Measurements from ENCODE around the gene SNRK.

Gene SNRK

DNA sequence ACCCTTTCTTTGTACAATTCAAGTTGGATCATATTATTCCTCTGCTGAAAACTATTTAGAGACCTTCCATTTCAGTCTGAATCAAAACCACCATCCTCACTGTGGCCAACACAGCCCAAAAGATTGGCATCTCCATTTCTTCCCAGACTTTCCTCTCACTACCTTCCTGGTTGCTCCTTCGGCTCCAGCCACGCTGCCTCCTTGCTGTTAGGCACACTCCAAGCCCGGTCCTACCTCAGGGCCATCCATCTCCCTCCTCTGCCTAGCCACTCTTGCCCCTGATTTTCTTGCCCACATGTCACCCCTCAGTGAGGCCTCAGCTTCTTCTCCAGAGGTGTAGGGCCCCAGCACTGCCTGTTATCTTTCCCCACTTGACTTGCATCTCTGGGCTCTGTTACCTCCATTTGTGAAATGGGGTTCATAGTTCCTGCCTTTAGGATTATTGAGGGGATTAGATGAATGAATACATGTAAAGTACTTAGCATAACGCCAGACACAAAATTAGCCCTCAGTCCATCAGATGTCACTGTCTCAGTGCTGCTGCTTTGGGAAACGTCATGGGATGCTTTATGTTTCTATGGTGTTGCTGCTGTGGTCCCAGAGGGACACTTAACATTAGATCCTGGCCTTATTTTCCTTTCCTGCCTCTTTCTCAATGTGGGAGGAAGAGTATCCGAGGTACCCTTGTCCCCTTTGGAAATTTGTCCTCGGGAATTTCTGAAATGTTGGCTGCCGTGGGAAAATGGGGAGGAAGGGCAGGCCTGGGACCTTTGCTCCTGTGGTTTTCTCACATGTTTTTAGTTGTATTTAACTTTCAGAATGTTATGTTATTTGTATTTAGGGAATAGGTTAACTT is 31.3 kb downstream of the SNRK start:
- no peak for DNase-seq

DNA sequence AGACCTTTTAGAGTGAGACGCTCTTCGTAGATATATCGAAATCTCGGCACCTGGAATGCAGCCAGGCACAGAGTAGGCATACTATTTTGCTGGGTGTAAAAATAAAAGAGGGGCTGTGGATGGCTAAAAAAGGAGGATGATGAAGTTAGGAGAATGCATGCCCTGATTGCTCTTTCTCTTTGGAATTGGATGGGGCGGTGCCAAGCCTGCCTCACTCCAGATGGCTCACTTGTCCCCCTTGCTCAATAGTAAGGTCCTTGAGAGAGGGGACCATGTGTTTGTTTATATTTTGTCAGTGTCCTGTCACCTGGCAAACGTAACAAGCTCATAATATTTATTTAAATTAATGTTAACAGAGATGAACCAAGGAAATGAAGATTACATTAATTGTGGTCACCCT is 33.0 kb downstream of the SNRK start:
- DNase-seq, result no peak

DNA sequence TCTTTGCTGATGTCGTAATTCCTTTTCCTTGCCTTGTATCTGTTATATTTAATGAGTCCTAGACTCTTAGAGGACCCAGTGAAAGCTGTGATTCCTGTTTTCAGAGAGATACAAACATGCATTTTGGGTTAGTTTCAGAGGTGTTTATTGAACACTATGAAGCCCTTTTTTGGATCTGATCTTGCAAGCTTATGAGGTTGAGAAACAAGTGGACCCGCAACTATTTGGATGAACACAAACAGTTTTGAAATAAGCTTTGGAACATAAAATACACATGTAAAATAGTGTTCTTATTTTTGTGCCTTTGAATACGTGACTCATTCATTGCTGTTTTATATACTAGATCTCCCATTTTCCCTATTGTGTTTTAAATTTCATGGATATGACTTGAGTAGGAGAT is 33.5 kb downstream of the SNRK start:
- no peak for DNase-seq

DNA sequence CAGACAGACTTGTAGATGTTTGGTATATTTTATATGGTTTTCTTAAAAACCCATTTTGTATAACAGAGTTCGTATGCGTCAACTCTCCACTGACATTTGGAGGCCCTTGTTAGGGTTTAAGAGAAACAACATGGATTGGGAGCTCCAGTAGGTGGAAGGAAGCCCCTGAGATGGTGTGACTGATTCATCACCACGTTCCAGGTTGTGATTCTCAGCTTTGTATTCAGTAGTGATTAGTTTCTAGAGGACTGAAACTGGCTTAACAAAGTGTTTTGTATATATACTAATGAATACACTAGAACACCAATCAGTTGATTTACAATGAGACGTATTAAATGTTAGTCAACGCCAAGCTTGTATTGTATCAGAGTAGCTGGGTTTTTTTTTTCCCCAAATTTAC is 33.9 kb downstream of the SNRK start:
- no peak for DNase-seq

DNA sequence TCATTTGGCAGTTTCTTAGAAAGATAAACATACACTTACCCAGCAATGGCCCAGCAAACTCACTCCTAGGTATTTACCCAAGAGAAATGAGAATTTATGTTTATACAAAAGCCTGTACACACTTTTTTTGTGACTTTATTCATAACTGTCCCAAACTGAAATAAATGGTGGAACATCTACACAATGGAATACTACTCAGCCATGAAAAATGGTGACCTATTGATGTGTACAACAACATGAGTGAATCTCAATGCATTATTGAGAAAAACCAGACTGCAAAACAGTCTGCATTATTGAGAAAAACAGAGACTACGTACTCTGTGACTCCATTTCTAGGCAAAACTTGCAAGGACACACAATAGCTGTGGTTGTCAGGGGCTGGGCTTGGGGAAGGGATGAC is 37.2 kb downstream of the SNRK start:
- DNase-seq, result no peak

DNA sequence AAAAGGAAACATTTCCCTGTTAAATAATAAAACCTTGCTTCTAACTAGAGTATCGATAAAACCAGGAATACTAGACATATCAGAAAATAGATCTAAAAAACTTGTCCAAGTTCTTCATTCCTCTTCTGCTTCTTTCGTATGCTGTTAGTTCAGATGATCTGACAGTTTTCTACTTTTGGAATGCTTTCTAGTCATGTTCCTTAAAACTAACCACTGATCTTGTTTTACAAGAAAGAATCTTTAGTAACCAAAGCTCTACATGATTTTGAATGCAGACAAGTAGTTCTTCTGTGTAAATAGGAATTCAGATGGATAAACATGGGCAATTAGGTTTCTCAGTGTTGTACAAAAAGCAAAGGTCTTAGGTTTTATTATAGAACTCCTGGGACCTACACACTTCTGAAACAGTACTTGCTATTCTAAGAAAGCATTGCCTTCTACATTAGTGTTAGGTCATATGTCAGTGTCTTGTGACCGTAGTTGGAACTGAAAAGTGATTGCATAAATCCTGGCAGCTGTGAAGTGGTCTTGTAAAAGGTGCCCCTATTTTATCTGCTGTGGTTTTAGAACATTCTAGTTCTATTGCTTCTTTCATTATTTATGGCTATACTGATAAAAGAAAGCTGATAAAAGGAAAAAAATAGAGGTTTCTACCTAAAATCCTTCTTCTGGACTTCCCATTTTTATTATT is 40.7 kb downstream of the SNRK start:
- DNase-seq, result no peak

DNA sequence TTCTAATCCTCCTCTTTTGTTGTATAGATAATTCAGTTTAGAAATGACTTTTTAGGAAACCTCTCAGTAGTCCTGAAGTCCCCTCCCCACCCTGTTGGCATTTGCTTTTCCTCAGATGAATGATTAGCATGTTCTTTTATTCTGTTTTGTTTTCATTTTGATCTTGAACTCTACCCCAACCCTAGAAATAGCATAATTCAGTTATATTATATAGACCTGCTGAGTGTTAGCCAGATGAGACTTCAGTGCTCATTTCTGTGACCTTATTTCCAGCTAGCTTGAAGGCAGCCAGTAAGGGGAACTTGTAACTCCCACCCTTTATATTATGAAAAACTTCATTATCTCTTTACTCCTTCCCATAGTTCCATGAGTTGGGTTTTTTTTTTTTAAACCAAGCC is 41.2 kb downstream of the SNRK start:
- DNase-seq, result no peak

DNA sequence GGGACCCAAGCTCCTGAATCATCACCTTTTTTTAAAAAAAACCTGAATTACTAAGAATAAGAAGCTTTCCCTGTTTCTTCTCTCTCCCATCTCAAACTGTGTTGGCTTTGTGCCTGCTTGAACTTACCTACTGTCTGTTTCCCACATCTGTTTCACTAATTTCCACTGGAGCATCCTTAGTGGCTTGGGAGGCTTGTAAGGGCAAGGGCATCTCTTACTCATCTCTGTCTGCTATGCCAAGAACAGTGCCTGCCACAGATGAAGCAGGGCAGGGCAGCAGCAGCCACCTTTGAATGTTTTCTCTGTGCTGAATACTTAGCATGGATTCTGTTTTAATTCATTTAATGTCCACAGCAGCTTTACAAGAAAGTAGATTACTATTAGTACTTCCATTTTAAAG is 42.3 kb downstream of the SNRK start:
- no peak for DNase-seq

DNA sequence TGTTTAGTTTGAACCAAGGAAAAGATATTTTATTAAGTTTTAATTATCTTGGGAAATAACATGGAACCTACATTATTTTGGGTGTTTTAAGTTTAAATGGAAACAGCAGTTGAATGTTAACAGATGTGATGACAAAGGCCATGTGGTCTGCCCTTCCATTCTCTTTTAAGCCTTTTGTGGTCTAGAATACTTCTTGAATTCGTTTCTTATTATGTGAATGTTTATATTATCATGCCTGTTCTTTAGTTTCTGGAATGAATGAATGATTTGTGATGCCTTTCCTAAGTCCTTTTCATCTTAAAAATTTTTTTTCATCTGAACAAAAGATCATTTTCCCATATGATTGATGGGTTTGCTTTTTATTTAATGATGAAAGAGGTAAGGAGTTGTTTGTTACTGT is 44.6 kb downstream of the SNRK start:
- DNase-seq, result no peak

DNA sequence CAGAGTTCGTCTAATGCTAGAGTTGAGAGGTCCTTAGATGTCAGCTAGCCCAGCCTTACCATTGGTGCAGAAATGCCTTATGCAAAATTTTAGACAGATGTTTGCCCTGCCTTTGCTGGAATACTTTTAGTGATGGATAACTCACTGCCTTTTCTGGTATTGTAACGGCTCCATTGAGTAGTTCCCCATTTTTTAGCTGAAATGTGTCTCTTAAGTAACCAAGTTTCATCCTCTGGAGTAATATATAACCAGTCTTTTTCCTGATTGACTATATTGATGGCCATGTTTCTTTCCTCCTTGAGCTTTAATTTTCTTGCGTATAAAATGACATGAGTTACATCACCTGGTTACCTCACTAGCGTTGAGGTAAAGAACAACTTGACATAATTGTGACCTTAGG is 45.0 kb downstream of the SNRK start:
- no peak for DNase-seq

DNA sequence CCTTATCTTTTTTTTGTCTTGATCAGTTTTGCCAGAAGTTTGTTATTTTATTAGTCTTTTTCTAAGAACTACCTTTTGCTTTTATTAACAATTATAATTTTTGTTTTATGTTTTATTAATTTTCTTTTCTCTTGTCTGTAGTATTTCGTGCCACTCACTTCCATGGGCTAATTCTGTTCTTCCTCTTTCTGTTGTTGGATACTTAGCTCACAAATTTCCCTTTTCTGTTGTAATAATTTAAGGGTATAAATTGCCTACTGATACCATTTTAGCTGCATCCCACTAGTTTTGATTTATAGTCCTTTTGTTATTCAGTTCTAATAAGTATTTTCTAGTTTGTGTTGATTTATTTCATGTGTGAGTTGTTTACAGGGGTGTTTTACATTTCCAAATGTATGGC is 48.6 kb downstream of the SNRK start:
- DNase-seq, result no peak

DNA sequence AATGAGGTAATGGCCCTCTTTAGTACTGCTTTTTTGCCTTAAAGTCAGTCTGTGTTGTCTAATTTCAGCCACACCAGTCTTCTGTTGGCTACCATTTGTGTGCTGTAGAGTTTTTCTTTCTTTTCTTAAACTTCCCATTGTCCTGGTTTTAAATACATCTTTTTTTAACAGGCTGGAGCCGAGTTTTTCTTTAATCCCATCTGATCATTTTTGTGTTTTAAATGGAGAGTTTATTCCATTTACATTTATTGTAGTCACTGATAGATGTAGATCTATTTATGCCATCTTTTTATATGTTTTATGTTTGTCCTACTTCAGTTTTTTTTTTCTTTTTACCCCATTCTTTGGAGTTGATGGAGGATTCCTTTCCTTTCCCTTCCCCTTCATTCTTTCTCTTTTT is 49.5 kb downstream of the SNRK start:
- no peak for DNase-seq

DNA sequence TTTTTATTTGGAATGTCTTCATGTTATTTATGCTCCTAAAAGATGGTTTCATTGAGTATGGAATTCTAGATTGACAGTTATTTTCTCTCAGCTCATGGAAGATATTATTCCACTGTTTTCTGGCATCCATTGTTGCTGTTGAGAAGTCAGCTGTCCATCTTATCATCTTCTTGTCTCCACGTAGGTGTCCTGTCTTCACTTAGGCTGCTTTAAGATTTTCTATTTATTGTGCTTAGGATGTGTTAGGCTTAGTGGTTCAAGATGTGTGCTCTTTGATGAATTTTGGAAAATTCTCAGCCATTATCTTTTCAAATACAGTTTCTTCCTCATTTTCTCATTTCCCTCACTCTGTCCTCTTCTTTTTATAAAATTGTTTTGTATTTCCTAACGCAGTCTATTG is 52.0 kb downstream of the SNRK start:
- DNase-seq, result no peak

DNA sequence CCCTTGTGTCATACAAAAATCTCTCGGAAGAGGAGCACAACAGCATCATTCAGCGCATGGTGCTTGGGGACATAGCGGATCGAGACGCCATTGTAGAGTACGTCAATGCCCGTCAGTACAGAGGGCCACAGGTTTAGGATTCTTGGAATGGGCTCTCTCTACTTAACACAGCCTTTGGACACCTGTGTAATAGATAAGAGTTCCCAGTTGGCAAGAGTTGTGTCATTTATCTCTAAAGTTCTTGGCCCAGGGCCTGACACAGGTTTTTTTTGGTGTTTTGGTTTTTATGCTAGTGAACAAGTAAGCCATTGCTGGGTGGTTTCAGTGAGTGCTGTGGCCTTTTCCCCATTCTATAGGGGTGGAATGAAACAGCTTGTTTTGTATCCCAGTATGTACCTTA is 54.1 kb downstream of the SNRK start:
- no peak for DNase-seq

DNA sequence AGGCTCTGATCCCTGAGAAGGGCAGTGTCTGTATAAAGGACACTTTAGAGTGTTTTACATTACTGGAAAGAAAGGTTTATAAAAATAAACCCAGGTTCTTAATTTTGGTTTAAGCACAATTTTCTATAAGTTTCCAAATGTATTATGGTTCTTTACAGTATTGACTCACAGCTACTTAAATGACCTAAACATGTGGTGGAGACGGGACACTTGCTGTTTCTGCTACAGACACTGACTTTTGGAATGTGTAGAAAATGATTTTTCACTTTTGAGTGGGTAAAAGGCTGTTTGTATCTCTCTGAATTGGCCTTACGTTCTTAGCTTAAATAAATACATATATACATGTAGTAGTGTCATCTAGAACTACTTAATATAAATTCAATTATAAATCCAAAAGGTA is 55.4 kb downstream of the SNRK start:
- DNase-seq, result no peak

DNA sequence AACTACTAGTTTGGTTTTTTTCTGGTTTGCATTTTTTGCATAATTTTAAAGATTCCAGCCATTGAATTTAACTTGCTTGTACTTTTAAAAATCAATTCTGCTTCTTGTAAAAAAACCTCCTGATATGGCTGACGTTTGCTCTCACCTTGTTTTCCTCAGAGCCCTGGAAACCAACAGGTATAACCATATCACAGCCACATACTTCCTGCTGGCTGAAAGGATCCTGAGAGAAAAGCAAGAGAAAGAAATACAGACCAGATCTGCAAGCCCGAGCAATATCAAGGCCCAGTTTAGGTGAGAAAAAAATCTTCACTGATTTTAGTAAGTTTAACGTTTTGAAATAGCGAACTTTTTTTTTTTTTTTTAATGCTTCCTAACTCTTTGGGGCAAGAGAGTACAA is 56.8 kb downstream of the SNRK start:
- DNase-seq, result no peak

DNA sequence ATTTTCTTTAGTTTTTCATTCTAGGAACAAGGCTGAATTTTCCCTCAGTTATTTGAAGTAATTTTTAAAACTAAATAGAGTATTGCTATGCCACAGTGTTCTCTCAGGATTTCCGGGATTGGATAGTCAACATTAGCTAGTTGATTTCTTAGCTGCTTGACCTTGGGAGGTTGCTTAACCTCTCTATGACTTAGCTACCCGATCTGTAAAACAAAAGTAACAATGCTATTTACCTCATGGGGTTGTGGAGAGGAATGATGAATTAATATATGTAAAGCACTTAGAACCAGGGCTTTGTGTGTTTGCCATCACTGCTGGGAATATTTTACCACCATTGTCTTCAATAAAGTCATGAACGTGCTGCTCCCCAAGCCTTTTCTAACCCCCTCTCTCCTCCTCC is 57.5 kb downstream of the SNRK start:
- DNase-seq, result no peak

DNA sequence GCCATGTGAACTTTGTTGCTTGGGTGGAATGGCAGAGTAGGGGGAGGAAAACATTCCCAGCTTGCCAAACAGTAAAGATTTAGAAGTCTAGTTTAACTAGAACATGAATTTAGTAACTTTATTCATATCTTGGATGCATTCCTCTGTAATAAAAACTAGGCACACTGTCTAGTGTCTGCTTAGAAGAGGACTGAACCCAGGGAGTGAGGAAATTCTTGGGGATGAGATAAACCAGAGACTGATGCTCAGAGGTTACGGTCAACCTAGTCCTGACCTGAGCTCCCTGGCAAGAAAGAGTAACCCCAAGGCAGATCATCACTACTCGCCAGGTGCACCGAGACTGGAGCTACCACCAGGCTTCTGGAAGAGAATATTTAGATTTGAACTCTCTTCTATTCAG is 58.2 kb downstream of the SNRK start:
- no peak for DNase-seq

DNA sequence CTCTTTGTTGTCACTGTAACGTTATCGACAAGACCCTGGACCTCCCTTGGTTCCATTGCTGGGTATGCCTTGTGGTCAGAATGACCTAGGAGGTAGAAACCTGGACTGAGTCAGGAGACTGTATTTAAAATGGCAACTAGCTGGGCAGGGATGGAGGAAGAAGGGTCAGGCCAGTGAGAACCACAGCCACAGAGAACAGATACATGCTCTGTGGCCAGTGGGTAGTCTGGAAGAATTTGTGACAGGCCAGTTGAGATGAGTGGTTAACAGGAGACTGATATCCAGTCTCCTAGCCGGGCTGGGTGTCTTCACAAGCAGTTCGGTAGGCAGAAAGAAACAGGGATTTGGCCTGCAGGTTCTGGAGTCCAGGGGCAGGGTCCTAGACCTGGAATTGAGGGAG is 58.9 kb downstream of the SNRK start:
- no peak for DNase-seq

DNA sequence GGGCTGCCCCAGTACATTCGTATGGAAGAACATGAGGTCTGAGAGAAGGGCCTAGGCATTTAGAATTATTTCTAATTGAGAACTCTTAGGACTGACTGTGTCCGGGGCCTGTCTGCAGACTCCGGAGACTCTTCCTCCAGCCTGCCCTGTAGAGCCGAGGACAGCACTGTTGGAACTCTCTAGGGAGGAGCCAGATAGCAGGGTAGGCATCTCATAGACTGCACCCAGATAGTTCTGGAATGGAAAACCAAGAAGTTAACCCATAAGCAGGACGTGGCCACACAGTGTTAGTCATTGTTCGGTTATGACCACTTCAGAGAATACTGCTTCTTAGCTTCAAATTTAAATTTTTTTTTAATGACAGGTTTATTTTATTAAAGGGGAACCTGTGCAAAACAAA is 59.5 kb downstream of the SNRK start:
- DNase-seq, result no peak

DNA sequence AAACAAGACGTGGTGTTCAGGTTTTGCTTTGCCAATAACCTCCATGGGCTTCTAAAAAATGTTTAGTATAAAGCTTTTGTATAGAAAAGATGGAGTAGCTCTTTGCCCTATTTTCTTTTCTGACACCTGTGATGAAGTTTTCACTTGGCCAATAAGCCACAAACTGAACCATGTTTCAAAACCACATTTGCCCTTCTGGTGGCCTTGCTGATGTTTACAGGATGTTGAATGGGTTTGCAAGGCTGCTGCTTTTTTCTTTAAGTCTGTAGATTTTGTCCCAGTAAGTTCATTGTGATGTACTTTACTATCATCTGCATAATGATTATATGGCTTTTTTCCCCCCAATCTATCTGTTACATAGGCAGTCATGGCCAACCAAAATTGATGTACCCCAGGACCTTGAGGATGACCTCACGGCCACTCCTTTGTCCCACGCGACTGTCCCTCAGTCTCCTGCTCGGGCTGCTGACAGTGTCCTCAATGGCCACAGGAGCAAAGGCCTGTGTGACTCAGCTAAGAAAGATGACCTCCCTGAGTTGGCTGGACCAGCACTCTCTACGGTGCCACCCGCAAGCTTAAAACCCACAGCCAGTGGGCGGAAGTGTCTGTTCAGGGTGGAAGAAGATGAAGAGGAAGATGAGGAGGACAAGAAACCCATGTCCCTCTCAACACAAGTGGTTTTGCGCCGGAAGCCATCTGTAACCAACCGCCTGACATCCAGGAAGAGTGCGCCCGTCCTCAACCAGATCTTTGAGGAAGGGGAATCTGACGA is 60.8 kb downstream of the SNRK start:
- no peak for DNase-seq

DNA sequence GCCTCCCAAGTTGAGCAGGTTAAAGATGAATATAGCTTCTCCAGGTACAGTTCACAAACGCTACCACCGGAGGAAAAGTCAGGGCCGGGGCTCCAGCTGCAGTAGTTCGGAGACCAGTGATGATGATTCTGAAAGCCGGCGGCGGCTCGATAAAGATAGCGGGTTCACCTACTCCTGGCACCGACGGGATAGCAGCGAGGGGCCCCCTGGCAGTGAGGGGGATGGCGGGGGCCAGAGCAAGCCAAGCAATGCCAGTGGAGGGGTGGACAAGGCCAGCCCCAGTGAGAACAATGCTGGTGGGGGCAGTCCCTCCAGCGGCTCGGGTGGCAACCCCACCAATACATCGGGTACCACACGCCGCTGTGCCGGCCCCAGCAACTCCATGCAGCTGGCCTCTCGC is 61.4 kb downstream of the SNRK start:
- DNase-seq, result no peak

DNA sequence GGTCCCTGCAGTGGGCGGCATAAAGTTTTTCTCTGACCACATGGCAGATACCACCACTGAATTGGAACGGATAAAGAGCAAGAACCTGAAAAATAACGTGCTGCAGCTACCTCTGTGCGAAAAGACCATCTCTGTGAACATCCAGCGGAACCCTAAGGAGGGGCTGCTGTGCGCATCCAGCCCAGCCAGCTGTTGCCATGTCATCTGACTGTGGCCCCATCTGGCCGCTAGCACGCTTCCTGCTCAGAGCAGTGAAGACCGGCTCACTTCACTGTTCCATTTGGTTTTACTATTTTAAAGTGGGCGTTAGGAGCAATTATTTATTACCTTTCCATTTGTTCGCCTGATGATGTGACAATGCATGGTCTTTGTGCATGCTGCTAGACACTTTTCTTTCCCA is 62.0 kb downstream of the SNRK start:
- no peak for DNase-seq

Measured in DMS 273 treated with DMSO at 0.1 percent for 48 hours (cell line).